HepG2 (cell line): ENCODE measurements around the gene OPN1SW. TPM values are rescaled to one million over a fixed set of nuclear protein-coding genes. Genes with fewer than 3 reads are reported as not detected.

Experiments used
- ATAC-seq: fragments of 200-7000 bp; cut with Tn5 transposase; 3 replicates; pipeline ENCODE4 v1.9.1; 2020; ENCODE audit warnings: mild to moderate bottlenecking, moderate library complexity
- BruUV-seq: library from RNA; stranded (reverse); fragments of 400-500 nt; replicated peaks from 2 replicates; lab custom pipeline; 2021; lab: Mats Ljungman, UMichigan
- CTCF ChIA-PET: fragments of 300-600 bp; formaldehyde crosslinking; extraction: SDS; loops from one replicate; lab custom pipeline; 2021; ENCODE audit warnings: low total read pairs, inconsistent platforms, low intra/inter-chr PET ratio; lab: Yijun Ruan, JAX
- POLR2A ChIA-PET: fragments of 350-600 bp; sonication (Branson Sonifier 250); formaldehyde crosslinking; loops from one replicate; lab custom pipeline; 2020; ENCODE audit warnings: antibody characterized with exemption, inconsistent platforms; lab: Yijun Ruan, JAX
- DNase-seq: peaks from one replicate; pipeline ENCODE4 v3.0.0-alpha.2; 2015; ENCODE audit warnings: low spot score
- FAIRE-seq: peaks from 3 replicates; lab custom pipeline; 2011; peaks lifted over from hg19 to GRCh38; lab: Jason Lieb, UNC
- H2AFZ ChIP-seq: one replicate; pipeline ENCODE4 v1.6.1; 2011; ENCODE audit warnings: low read length, inconsistent platforms
- H3K27ac ChIP-seq: fragments of 300-600 bp; 3 replicates; pipeline ENCODE4 v1.8.0; 2011; ENCODE audit warnings: mixed run types, mild to moderate bottlenecking, mixed read lengths, low read length, inconsistent platforms; ENCODE audit not compliant: insufficient read depth; ENCODE audit errors: extremely low read length
- H3K27me3 ChIP-seq, 2 experiments: fragments of 200-600 bp in 1 of 2; 2 replicates in 1 of 2; 3 replicates in 1 of 2; pipeline versions ENCODE4 v1.6.0 to v1.8.0; 2011; ENCODE audit warnings: low read length in 2 of 2, mild to moderate bottlenecking in 2 of 2, moderate library complexity in 2 of 2, inconsistent platforms in 1 of 2; ENCODE audit not compliant: insufficient read depth in 2 of 2, control insufficient read depth in 1 of 2
- H3K36me3 ChIP-seq, 2 experiments: fragments of 200-600 bp in 1 of 2; replicated peaks in 1 of 2; 2 replicates in 1 of 2; 3 replicates in 1 of 2; pipeline versions ENCODE4 v1.5.1 to v1.8.0; 2011; ENCODE audit warnings: low read length in 2 of 2, inconsistent platforms in 1 of 2; ENCODE audit not compliant: insufficient read depth in 2 of 2, control insufficient read depth in 1 of 2
- H3K4me1 ChIP-seq: 2 replicates; pipeline ENCODE4 v1.5.1; 2012; ENCODE audit warnings: low read length, inconsistent platforms; ENCODE audit not compliant: insufficient read depth
- H3K4me2 ChIP-seq: 2 replicates; pipeline ENCODE4 v1.6.0; 2011; ENCODE audit warnings: low read depth, low read length, inconsistent platforms
- H3K4me3 ChIP-seq, 3 experiments: fragments of 200-600 bp in 1 of 3; sonication (generic), shearing (Covaris generic) in 1 of 3; replicated peaks in 1 of 3; 2 replicates each; pipeline ENCODE4 v1.5.1; 2011 to 2016; ENCODE audit warnings: low read length in 3 of 3, inconsistent platforms in 2 of 3, low read depth in 2 of 3, mild to moderate bottlenecking in 2 of 3, control low read depth in 1 of 3, mixed read lengths in 1 of 3; ENCODE audit not compliant: insufficient read depth in 1 of 3
- H3K79me2 ChIP-seq: one replicate; pipeline ENCODE4 v1.6.1; 2011; ENCODE audit warnings: low read length, inconsistent platforms; ENCODE audit not compliant: insufficient read depth
- H3K9ac ChIP-seq: 2 replicates; pipeline ENCODE4 v1.6.0; 2011; ENCODE audit warnings: mild to moderate bottlenecking, low read depth, low read length, inconsistent platforms; ENCODE audit not compliant: insufficient read depth
- H3K9me3 ChIP-seq: 2 replicates; pipeline ENCODE4 v1.5.1; 2012; ENCODE audit warnings: mild to moderate bottlenecking, low read length
- H4K20me1 ChIP-seq: 2 replicates; pipeline ENCODE4 v1.6.0; 2011; ENCODE audit warnings: inconsistent platforms, mild to moderate bottlenecking, low read length, moderate library complexity; ENCODE audit not compliant: insufficient read depth
- DR1 ChIP-seq: sonication (generic); formaldehyde crosslinking; IDR thresholded peaks from 2 replicates; pipeline ENCODE4 v1.8.0; 2021; ENCODE audit warnings: mild to moderate bottlenecking, missing genetic modification reagents, inconsistent platforms
- FOXA3 ChIP-seq: IDR thresholded peaks from 2 replicates; pipeline ENCODE4 v1.6.1; 2016; ENCODE audit warnings: missing genetic modification reagents, missing compliant biosample characterization
- FOXJ3 ChIP-seq: sonication (generic); formaldehyde crosslinking; IDR thresholded peaks from 2 replicates; pipeline ENCODE4 v1.4.0; 2020; ENCODE audit warnings: missing genetic modification reagents, mild to moderate bottlenecking, borderline replicate concordance
- KLF13 ChIP-seq: sonication (generic); formaldehyde crosslinking; IDR thresholded peaks from 2 replicates; pipeline ENCODE4 v1.4.0; 2020; ENCODE audit warnings: mild to moderate bottlenecking, missing genetic modification reagents
- KMT2A ChIP-seq: sonication (generic); formaldehyde crosslinking; IDR thresholded peaks from 2 replicates; pipeline ENCODE4 v1.4.0; 2020; ENCODE audit warnings: missing genetic modification reagents
- POLR2AphosphoS2 ChIP-seq: IDR thresholded peaks from 2 replicates; pipeline ENCODE4 v1.6.1; 2011; ENCODE audit warnings: low read depth, low read length, improper control_type of control experiment
- SATB2 ChIP-seq: sonication (generic); formaldehyde crosslinking; IDR thresholded peaks from 2 replicates; pipeline ENCODE4 v1.5.0; 2020; ENCODE audit warnings: missing genetic modification reagents
- SMAD9 ChIP-seq: sonication (generic); formaldehyde crosslinking; IDR thresholded peaks from 2 replicates; pipeline ENCODE4 v1.5.1; 2020; ENCODE audit warnings: mild to moderate bottlenecking, missing genetic modification reagents
- ZFP37 ChIP-seq: sonication (generic); formaldehyde crosslinking; IDR thresholded peaks from 2 replicates; pipeline ENCODE4 v1.4.0; 2020; ENCODE audit warnings: missing genetic modification reagents, borderline replicate concordance
- ZNF720 ChIP-seq: sonication (generic); formaldehyde crosslinking; IDR thresholded peaks from 2 replicates; pipeline ENCODE4 v1.4.0; 2020; ENCODE audit warnings: missing genetic modification reagents
- ZNF891 ChIP-seq: sonication (generic); formaldehyde crosslinking; IDR thresholded peaks from 2 replicates; pipeline ENCODE4 v1.5.0; 2020; ENCODE audit warnings: mild to moderate bottlenecking, missing genetic modification reagents
- WGBS: methylation state at CpG from one replicate; pipeline ENCODE4 v1.1.6; 2017; ENCODE audit warnings: low lambda C conversion rate; 5-methylcytosine and 5-hydroxymethylcytosine counted together
- in situ Hi-C: cut with HindIII; loops from 2 replicates; pipeline ENCODE4 v1.10.0; 2017; ENCODE audit warnings: low pct_unique_long_range_greater_than_20kb; ENCODE audit not compliant: extremely low pct_ligation_motif_present
- intact Hi-C: fragments of 100-400 bp; cut with micrococcal nuclease; formaldehyde crosslinking; loops from one replicate; pipeline ENCODE4 v1.10.0; 2022; ENCODE audit not compliant: unreplicated experiment
- polyA plus RNA-seq, 8 experiments: library from polyadenylated mRNA; depleted of rRNA in 3 of 8; stranded (reverse) in 7 of 8; unstranded in 1 of 8; fragments of >200 nt; fragmentation: Illumina TruSeq in 4 of 8; extraction: Trizol in 4 of 8; gene quantifications; 2 replicates each; pipeline versions ENCODE4 v1.2.1 to v1.2.3, GENCODE V29; 2011 to 2016; ENCODE audit warnings: low read depth in 4 of 8, missing spikeins in 1 of 8, mixed read lengths in 1 of 8; ENCODE audit not compliant: insufficient read depth in 1 of 8
- total RNA-seq, 5 experiments: library from RNA; depleted of rRNA; stranded (reverse); fragments of >200 nt; fragmentation: Illumina TruSeq; extraction: Trizol; gene quantifications; 2 replicates each; pipeline ENCODE4 v1.2.3, GENCODE V29; 2016; ENCODE audit warnings: low read depth in 1 of 5
- TF ChIP-seq, protein P1 (sequence below), 2 experiments: sonication (generic) in 1 of 2; formaldehyde crosslinking in 1 of 2; IDR thresholded peaks; 2 replicates each; pipeline versions ENCODE4 v1.4.0 to v1.6.1; 2018 to 2020; ENCODE audit warnings: missing genetic modification reagents in 2 of 2, borderline replicate concordance in 1 of 2, low read depth in 1 of 2, mild to moderate bottlenecking in 1 of 2, missing biosample characterization in 1 of 2
- TF ChIP-seq, protein P2 (sequence below): sonication (generic); formaldehyde crosslinking; IDR thresholded peaks from 2 replicates; pipeline ENCODE4 v1.4.0; 2020; ENCODE audit warnings: mild to moderate bottlenecking, missing genetic modification reagents
- TF ChIP-seq, protein P3 (sequence below), 2 experiments: sonication (generic) in 1 of 2; formaldehyde crosslinking in 1 of 2; IDR thresholded peaks; 2 replicates each; pipeline versions ENCODE4 v1.6.1 to v1.9.0; 2014 to 2022; ENCODE audit warnings: antibody characterized with exemption in 1 of 2, borderline replicate concordance in 1 of 2, inconsistent platforms in 1 of 2, low read depth in 1 of 2, missing genetic modification reagents in 1 of 2
- TF ChIP-seq, protein P4 (sequence below): sonication (generic); formaldehyde crosslinking; IDR thresholded peaks from 2 replicates; pipeline ENCODE4 v1.4.0; 2020; ENCODE audit warnings: mild to moderate bottlenecking, missing genetic modification reagents

OPN1SW gene
- total and polyA plus RNA-seq, 2 of the 13 experiments (the other 11 are each of a cell fraction or from before 2014, with no cell fraction given): not detected

DNA sequence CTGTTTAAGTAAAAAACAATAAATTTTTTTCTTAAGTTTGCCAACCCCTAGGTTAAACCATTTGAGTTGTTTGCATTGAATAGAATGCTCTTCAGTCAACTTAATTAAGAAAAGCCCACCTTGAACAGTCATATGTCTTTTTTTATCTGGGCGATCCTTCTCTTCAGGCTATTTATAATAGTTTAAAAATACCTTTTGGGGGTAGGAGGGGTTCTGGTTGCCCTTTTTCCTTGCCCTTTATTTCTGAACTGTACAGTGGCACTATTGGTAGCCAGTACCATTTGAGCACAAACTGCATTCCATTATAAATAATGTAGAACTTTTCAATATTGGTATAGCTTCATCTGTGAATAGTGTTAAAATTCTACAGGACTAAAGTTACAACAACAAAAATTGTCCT, 23.3 kb downstream of the OPN1SW start:
- no peak overlapping the region for H3K27ac ChIP-seq
- no peaks in the 10 kb centered on the region for H3K9me3 ChIP-seq
- H3K79me2 ChIP-seq: peaks cover 41% of the 10 kb centered on the region
- intact Hi-C loops (no loop called here), in situ Hi-C loops (no loop called here)
- no peak overlapping the region for H3K9ac ChIP-seq
- no peaks in the 10 kb centered on the region for H3K27me3 ChIP-seq
- 100% methylated on average over 1 of the region's 1 CpG for WGBS
- no peak for ATAC-seq
- FAIRE-seq: no peak
- peaks cover 22 to 88% of the 10 kb centered on the region in 2 experiments for H3K36me3 ChIP-seq
- no peak overlapping the region for H3K4me3 ChIP-seq
- no peak overlapping the region for H2AFZ ChIP-seq
- H3K4me2 ChIP-seq: no peak overlapping the region
- DNase-seq: no peak
- ChIA-PET POLR2A (no interaction called here), CTCF (no interaction called here)
- peaks cover 45% of the 10 kb centered on the region for H4K20me1 ChIP-seq
- peaks cover 8% of the 10 kb centered on the region for H3K4me1 ChIP-seq
- BruUV-seq: no TSS peak
- no peak for TF ChIP-seq FOXJ3
- no peak for TF ChIP-seq FOXA3 (CRISPR knock-in tag)
- no peak for TF ChIP-seq ZNF891 (CRISPR knock-in tag)
- TF ChIP-seq, protein P1, sequence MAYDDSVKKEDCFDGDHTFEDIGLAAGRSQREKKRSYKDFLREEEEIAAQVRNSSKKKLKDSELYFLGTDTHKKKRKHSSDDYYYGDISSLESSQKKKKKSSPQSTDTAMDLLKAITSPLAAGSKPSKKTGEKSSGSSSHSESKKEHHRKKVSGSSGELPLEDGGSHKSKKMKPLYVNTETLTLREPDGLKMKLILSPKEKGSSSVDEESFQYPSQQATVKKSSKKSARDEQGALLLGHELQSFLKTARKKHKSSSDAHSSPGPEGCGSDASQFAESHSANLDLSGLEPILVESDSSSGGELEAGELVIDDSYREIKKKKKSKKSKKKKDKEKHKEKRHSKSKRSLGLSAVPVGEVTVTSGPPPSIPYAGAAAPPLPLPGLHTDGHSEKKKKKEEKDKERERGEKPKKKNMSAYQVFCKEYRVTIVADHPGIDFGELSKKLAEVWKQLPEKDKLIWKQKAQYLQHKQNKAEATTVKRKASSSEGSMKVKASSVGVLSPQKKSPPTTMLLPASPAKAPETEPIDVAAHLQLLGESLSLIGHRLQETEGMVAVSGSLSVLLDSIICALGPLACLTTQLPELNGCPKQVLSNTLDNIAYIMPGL (CRISPR knock-in tag; IDR thresholded peaks at IDR 0.05; ENCODE audit: borderline replicate concordance in 1 of 2, low read depth in 1 of 2): no peak
- TF ChIP-seq ZFP37 (CRISPR knock-in tag): no peak
- no peak for TF ChIP-seq KMT2A (CRISPR knock-in tag)
- TF ChIP-seq DR1 (CRISPR knock-in tag): no peak
- TF ChIP-seq ZNF720 (CRISPR knock-in tag): no peak
- TF ChIP-seq POLR2AphosphoS2: no peak
- TF ChIP-seq, protein P2, sequence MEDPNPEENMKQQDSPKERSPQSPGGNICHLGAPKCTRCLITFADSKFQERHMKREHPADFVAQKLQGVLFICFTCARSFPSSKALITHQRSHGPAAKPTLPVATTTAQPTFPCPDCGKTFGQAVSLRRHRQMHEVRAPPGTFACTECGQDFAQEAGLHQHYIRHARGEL (CRISPR knock-in tag): no peak
- TF ChIP-seq SMAD9 (CRISPR knock-in tag): no peak
- TF ChIP-seq KLF13: no peak
- no peak for TF ChIP-seq SATB2
- TF ChIP-seq, protein P3, sequence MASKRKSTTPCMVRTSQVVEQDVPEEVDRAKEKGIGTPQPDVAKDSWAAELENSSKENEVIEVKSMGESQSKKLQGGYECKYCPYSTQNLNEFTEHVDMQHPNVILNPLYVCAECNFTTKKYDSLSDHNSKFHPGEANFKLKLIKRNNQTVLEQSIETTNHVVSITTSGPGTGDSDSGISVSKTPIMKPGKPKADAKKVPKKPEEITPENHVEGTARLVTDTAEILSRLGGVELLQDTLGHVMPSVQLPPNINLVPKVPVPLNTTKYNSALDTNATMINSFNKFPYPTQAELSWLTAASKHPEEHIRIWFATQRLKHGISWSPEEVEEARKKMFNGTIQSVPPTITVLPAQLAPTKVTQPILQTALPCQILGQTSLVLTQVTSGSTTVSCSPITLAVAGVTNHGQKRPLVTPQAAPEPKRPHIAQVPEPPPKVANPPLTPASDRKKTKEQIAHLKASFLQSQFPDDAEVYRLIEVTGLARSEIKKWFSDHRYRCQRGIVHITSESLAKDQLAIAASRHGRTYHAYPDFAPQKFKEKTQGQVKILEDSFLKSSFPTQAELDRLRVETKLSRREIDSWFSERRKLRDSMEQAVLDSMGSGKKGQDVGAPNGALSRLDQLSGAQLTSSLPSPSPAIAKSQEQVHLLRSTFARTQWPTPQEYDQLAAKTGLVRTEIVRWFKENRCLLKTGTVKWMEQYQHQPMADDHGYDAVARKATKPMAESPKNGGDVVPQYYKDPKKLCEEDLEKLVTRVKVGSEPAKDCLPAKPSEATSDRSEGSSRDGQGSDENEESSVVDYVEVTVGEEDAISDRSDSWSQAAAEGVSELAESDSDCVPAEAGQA (IDR thresholded peaks at IDR 0.05; ENCODE audit: low read depth): no peak
- TF ChIP-seq, protein P3 (CRISPR knock-in tag; IDR thresholded peaks at IDR 0.05; ENCODE audit: borderline replicate concordance): no peak
- TF ChIP-seq, protein P4, sequence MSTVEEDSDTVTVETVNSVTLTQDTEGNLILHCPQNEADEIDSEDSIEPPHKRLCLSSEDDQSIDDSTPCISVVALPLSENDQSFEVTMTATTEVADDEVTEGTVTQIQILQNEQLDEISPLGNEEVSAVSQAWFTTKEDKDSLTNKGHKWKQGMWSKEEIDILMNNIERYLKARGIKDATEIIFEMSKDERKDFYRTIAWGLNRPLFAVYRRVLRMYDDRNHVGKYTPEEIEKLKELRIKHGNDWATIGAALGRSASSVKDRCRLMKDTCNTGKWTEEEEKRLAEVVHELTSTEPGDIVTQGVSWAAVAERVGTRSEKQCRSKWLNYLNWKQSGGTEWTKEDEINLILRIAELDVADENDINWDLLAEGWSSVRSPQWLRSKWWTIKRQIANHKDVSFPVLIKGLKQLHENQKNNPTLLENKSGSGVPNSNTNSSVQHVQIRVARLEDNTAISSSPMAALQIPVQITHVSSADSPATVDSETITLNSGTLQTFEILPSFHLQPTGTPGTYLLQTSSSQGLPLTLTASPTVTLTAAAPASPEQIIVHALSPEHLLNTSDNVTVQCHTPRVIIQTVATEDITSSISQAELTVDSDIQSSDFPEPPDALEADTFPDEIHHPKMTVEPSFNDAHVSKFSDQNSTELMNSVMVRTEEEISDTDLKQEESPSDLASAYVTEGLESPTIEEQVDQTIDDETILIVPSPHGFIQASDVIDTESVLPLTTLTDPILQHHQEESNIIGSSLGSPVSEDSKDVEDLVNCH (CRISPR knock-in tag): no peak
